Measurements from ENCODE around the gene RNF17.

Gene RNF17

GRCh38 chr13:24893863-24894262 lies 129.9 kb downstream of the RNF17 start:
- ATAC-seq (ENCODE audit: insufficient read depth, low read depth) (no peak), DNase-seq (no peak)
- H3K4me3 ChIP-seq (ENCODE audit: low read depth in 1 of 2, low read length in 2 of 2) = no peak overlapping the region
- no peak overlapping the region for H3K27ac ChIP-seq (ENCODE audit: low read length)
- no peaks in the 10 kb centered on the region for H3K4me1 ChIP-seq (ENCODE audit: insufficient read depth, low read length)
- TF ChIP-seq, protein P1, sequence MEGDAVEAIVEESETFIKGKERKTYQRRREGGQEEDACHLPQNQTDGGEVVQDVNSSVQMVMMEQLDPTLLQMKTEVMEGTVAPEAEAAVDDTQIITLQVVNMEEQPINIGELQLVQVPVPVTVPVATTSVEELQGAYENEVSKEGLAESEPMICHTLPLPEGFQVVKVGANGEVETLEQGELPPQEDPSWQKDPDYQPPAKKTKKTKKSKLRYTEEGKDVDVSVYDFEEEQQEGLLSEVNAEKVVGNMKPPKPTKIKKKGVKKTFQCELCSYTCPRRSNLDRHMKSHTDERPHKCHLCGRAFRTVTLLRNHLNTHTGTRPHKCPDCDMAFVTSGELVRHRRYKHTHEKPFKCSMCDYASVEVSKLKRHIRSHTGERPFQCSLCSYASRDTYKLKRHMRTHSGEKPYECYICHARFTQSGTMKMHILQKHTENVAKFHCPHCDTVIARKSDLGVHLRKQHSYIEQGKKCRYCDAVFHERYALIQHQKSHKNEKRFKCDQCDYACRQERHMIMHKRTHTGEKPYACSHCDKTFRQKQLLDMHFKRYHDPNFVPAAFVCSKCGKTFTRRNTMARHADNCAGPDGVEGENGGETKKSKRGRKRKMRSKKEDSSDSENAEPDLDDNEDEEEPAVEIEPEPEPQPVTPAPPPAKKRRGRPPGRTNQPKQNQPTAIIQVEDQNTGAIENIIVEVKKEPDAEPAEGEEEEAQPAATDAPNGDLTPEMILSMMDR (IDR thresholded peaks at IDR 0.05; ENCODE audit: borderline replicate concordance, extremely low read depth, low read length, poor library complexity, severe bottlenecking) = no peak
- TF ChIP-seq EZH2 (IDR thresholded peaks at IDR 0.05; ENCODE audit: borderline replicate concordance, low read depth, low read length, severe bottlenecking) = no peak
- no peaks in the 10 kb centered on the region for H3K79me2 ChIP-seq (ENCODE audit: insufficient read depth, low read length)
- no peak overlapping the region for H3K9ac ChIP-seq (ENCODE audit: low read depth, low read length)
- H4K20me1 ChIP-seq (ENCODE audit: insufficient read depth, low read length) = peaks cover 6% of the 10 kb centered on the region; the same call in 1 of the 2 replicates
- no peak overlapping the region for H3K4me2 ChIP-seq (ENCODE audit: insufficient read depth, low read length)
- peaks cover 81% of the 10 kb centered on the region for H3K36me3 ChIP-seq (ENCODE audit: insufficient read depth, low read length)
- no peak overlapping the region for H2AFZ ChIP-seq (ENCODE audit: low read depth, low read length)
- no peaks in the 10 kb centered on the region for H3K27me3 ChIP-seq (ENCODE audit: insufficient read depth, low read length, poor library complexity)
- no peaks in the 10 kb centered on the region for H3K9me3 ChIP-seq (ENCODE audit: insufficient read depth, low read length, severe bottlenecking)

- no peaks in the 10 kb centered on the region for H3K9me3 ChIP-seq (ENCODE audit: insufficient read depth, low read length, severe bottlenecking)
- H3K27me3 ChIP-seq (ENCODE audit: insufficient read depth, low read length, poor library complexity) = no peaks in the 10 kb centered on the region
- no peak overlapping the region for H3K27ac ChIP-seq (ENCODE audit: low read length)
- no peak overlapping the region for H3K4me2 ChIP-seq (ENCODE audit: insufficient read depth, low read length)
- no peak overlapping the region for H3K4me3 ChIP-seq (ENCODE audit: low read depth in 1 of 2, low read length in 2 of 2)
- ATAC-seq (ENCODE audit: insufficient read depth, low read depth) = no peak
- no peak overlapping the region for H2AFZ ChIP-seq (ENCODE audit: low read depth, low read length)
- H4K20me1 ChIP-seq (ENCODE audit: insufficient read depth, low read length) = peaks cover 6% of the 10 kb centered on the region; the same call in 1 of the 2 replicates
- H3K9ac ChIP-seq (ENCODE audit: low read depth, low read length) = no peak overlapping the region
- no peak for TF ChIP-seq EZH2 (IDR thresholded peaks at IDR 0.05; ENCODE audit: borderline replicate concordance, low read depth, low read length, severe bottlenecking)
- TF ChIP-seq, protein P1 (IDR thresholded peaks at IDR 0.05; ENCODE audit: borderline replicate concordance, extremely low read depth, low read length, poor library complexity, severe bottlenecking) = no peak
- H3K36me3 ChIP-seq (ENCODE audit: insufficient read depth, low read length) = peaks cover 83% of the 10 kb centered on the region
- no peaks in the 10 kb centered on the region for H3K79me2 ChIP-seq (ENCODE audit: insufficient read depth, low read length)
- no peaks in the 10 kb centered on the region for H3K4me1 ChIP-seq (ENCODE audit: insufficient read depth, low read length)
- no peak for DNase-seq
These were observed 130.5 kb downstream of the RNF17 start for GRCh38 chr13:24894277-24894971.

DNA sequence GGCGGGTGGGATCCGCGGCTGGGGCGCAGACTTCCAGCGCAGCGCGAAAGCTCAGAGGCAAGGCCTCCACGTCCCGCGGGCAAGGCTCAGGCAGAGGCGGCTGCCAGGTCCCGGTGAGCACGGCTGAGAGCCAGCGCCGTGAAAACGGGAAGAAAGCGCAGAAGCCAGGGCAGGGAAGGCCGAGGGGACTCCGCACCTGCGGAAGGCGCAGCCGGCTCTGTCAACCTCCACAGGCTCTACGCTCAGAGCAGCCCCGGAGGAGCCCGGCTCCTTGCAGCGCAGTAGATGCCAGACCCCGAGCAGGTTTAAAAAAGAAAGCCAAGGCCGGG lies 131.0 kb downstream of the RNF17 start:
- Histone ChIP-seq H3K4me2 (ENCODE audit: insufficient read depth, low read length) (no peak overlapping the region), H4K20me1 (ENCODE audit: insufficient read depth, low read length) (peaks cover 6% of the 10 kb centered on the region; the same call in 1 of the 2 replicates), H3K27ac (ENCODE audit: low read length) (no peak overlapping the region), H2AFZ (ENCODE audit: low read depth, low read length) (no peak overlapping the region), H3K27me3 (ENCODE audit: insufficient read depth, low read length, poor library complexity) (no peaks in the 10 kb centered on the region), H3K36me3 (ENCODE audit: insufficient read depth, low read length) (peaks cover 82% of the 10 kb centered on the region), H3K4me1 (ENCODE audit: insufficient read depth, low read length) (no peaks in the 10 kb centered on the region), H3K9ac (ENCODE audit: low read depth, low read length) (no peak overlapping the region), H3K4me3 (ENCODE audit: low read depth in 1 of 2, low read length in 2 of 2) (no peak overlapping the region), H3K79me2 (ENCODE audit: insufficient read depth, low read length) (no peaks in the 10 kb centered on the region), H3K9me3 (ENCODE audit: insufficient read depth, low read length, severe bottlenecking) (no peaks in the 10 kb centered on the region)
- ATAC-seq (ENCODE audit: insufficient read depth, low read depth) (no peak), DNase-seq (no peak)
- TF ChIP-seq EZH2 (IDR thresholded peaks at IDR 0.05; ENCODE audit: borderline replicate concordance, low read depth, low read length, severe bottlenecking) = no peak
- TF ChIP-seq, protein P1 (IDR thresholded peaks at IDR 0.05; ENCODE audit: borderline replicate concordance, extremely low read depth, low read length, poor library complexity, severe bottlenecking) = no peak

Measured in DND-41 (cell line).